Fibroblast of the aortic adventitia (primary cell): Measurements from ENCODE around the gene RMND5B. TPM values are rescaled to one million over a fixed set of nuclear protein-coding genes. Genes with fewer than 3 reads are reported as not detected.

Source experiments
- DNase-seq: peaks from one replicate; pipeline ENCODE4 v3.0.0-alpha.2; 2010; ENCODE audit warnings: low read depth
- H3K4me3 ChIP-seq: 2 replicates; pipeline ENCODE4 v1.5.1; 2011; ENCODE audit warnings: low read depth, mild to moderate bottlenecking, control low read depth, low read length, moderate library complexity
- CTCF ChIP-seq: IDR thresholded peaks from 2 replicates; pipeline ENCODE4 v1.5.1; 2011; ENCODE audit warnings: mild to moderate bottlenecking, low read length, control low read depth, inconsistent platforms; ENCODE audit not compliant: insufficient read depth
- total RNA-seq: library from RNA; depleted of rRNA; stranded (reverse); fragments of >200 nt; gene quantifications from 2 replicates; pipeline ENCODE4 v1.2.3, GENCODE V29; 2012; ENCODE audit warnings: low replicate concordance

The RMND5B gene
- total RNA-seq, 1 donor, result 25.8 TPM

GRCh38 chr5:178136990-178137389 lies 6.2 kb downstream of the RMND5B start:
- no peak overlapping the region for H3K4me3 ChIP-seq
- no peak for TF ChIP-seq CTCF
- no peak for DNase-seq

- DNase-seq, result no peak
- TF ChIP-seq CTCF, result no peak
- no peak overlapping the region for H3K4me3 ChIP-seq
These were observed 7.2 kb downstream of the RMND5B start for GRCh38 chr5:178137991-178138390.

- DNase-seq, result no peak
- no peak overlapping the region for H3K4me3 ChIP-seq
- TF ChIP-seq CTCF, result no peak
These were observed 10.7 kb downstream of the RMND5B start for GRCh38 chr5:178141550-178141949.

GRCh38 chr5:178142642-178143041 lies 11.8 kb downstream of the RMND5B start:
- H3K4me3 ChIP-seq, result no peak overlapping the region
- DNase-seq, result no peak
- no peak for TF ChIP-seq CTCF

- DNase-seq, result no peak
- no peak for TF ChIP-seq CTCF
- no peak overlapping the region for H3K4me3 ChIP-seq
These were observed 12.4 kb downstream of the RMND5B start for GRCh38 chr5:178143246-178143645.

- peak; percentile 57 for DNase-seq
- no peak for TF ChIP-seq CTCF
These were observed 13.1 kb downstream of the RMND5B start for GRCh38 chr5:178143901-178144300.

GRCh38 chr5:178145965-178146820 lies 15.4 kb downstream of the RMND5B start:
- TF ChIP-seq CTCF, result peak; percentile 69
- peak; percentile 33 for DNase-seq
- no peak overlapping the region for H3K4me3 ChIP-seq

More at GRCh38 chr5:178143901-178144300, 13.1 kb downstream of the RMND5B start:
- H3K4me3 ChIP-seq, result no peak overlapping the region
